Aorta (tissue), 5 donors: ENCODE data around the gene ACBD6. TPM values are rescaled to one million over a fixed set of nuclear protein-coding genes. Genes with fewer than 3 reads are reported as not detected.
"Not testable (repeated sequence)": the region's sequence is repeated elsewhere in the genome, so short reads cannot be mapped to it uniquely, and the experiment has no call there.

Experiments
- ATAC-seq: fragments of 200-7000 bp; cut with Tn5 transposase; one replicate; pipeline ENCODE4 v1.9.1; 2022; ENCODE audit warnings: moderate library complexity; ENCODE audit not compliant: low FRiP score
- DNase-seq, 2 donors: peaks; one replicate each; pipeline ENCODE4 v3.0.0-alpha.2; 2020
- H3K27ac ChIP-seq, 2 donors: one replicate each; pipeline ENCODE4 v1.5.1; 2013; ENCODE audit warnings: low read length in 2 of 2, mild to moderate bottlenecking in 2 of 2, moderate library complexity in 2 of 2, control low read depth in 1 of 2, inconsistent platforms in 1 of 2, low read depth in 1 of 2
- H3K27me3 ChIP-seq, 2 donors: one replicate each; pipeline ENCODE4 v1.6.1; 2013; ENCODE audit warnings: control low read depth in 1 of 2, low read length in 1 of 2, mild to moderate bottlenecking in 1 of 2, moderate library complexity in 1 of 2; ENCODE audit not compliant: insufficient read depth in 2 of 2, control insufficient read depth in 1 of 2
- H3K36me3 ChIP-seq, 2 donors: one replicate each; pipeline ENCODE4 v1.6.1; 2013; ENCODE audit warnings: control low read depth in 1 of 2, low read length in 1 of 2, mild to moderate bottlenecking in 1 of 2; ENCODE audit not compliant: insufficient read depth in 2 of 2, control insufficient read depth in 1 of 2
- H3K4me1 ChIP-seq, 2 donors: one replicate each; pipeline ENCODE4 v1.6.1; 2013; ENCODE audit warnings: low read length in 2 of 2, control low read depth in 1 of 2, mild to moderate bottlenecking in 1 of 2, moderate library complexity in 1 of 2; ENCODE audit not compliant: insufficient read depth in 2 of 2, control insufficient read depth in 1 of 2
- H3K4me3 ChIP-seq, 2 donors: one replicate each; pipeline ENCODE4 v1.5.1; 2013; ENCODE audit warnings: low read length in 2 of 2, control low read depth in 1 of 2, mild to moderate bottlenecking in 1 of 2
- H3K9me3 ChIP-seq: one replicate; pipeline ENCODE4 v1.6.1; 2013; ENCODE audit warnings: mild to moderate bottlenecking, low read length; ENCODE audit not compliant: control insufficient read depth
- WGBS, 2 donors: extraction: QIAGEN DNeasy Blood & Tissue Kit; methylation state at CpG; one replicate each; pipeline ENCODE4 v1.1.7; 2013; 5-methylcytosine and 5-hydroxymethylcytosine counted together
- intact Hi-C, 2 donors: fragments of 100-400 bp; cut with DNase I; formaldehyde crosslinking; loops; one replicate each; pipeline versions ENCODE4 v1.14.2 to v1.15.0; 2022
- long read RNA-seq, 2 donors: library from polyadenylated mRNA; unstranded; transcript quantifications; one replicate each; pipeline ENCODE4 v2.0.0, GENCODE V29; 2020 to 2021
- polyA plus RNA-seq, 2 donors: library from polyadenylated mRNA; stranded (reverse); fragments of 200-250 nt; gene quantifications; one replicate each; pipeline ENCODE4 v1.2.3, GENCODE V29; 2013
- total RNA-seq, 2 donors: library from RNA; stranded (reverse); fragmentation: NEBNext Ultra II Directional; extraction: Animal tissue kit (Norgen Biotek cat#: 25700); gene quantifications; one replicate each; pipeline ENCODE4 v1.2.1, GENCODE V29; 2021
- donor health status: healthy with polysubstance abuse.
- donor health status: Bipolar disorder and iron deficiency.
- donor health status: DM: no; HTN: no; CAD: no.
- donor health status: DM: no; HTN: no; CAD: no.
- donor health status: DM: yes; HTN: yes; CAD: no.

Gene ACBD6, protein sequence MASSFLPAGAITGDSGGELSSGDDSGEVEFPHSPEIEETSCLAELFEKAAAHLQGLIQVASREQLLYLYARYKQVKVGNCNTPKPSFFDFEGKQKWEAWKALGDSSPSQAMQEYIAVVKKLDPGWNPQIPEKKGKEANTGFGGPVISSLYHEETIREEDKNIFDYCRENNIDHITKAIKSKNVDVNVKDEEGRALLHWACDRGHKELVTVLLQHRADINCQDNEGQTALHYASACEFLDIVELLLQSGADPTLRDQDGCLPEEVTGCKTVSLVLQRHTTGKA
- total RNA-seq = 10 to 100 TPM; 27.7 to 32.1 TPM
- 10 to 100 TPM; 29.4 to 53.1 TPM for polyA plus RNA-seq
- long read RNA-seq, donor 1, transcript ACBD6-201 (8 exons, 1,670 nt) = major isoform, 66 of 87 reads
- long read RNA-seq, donor 1, partial matches to known transcripts = 5 of 87 reads
- long read RNA-seq, donor 1, other reads (novel, unspliced or antisense) = 16 of 87 reads
- long read RNA-seq, donor 2, transcript ACBD6-201 (8 exons, 1,670 nt) = major isoform, 12 of 20 reads
- long read RNA-seq, donor 2, partial matches to known transcripts = 1 of 20 reads
- long read RNA-seq, donor 2, other reads (novel, unspliced or antisense) = 7 of 20 reads

DNA sequence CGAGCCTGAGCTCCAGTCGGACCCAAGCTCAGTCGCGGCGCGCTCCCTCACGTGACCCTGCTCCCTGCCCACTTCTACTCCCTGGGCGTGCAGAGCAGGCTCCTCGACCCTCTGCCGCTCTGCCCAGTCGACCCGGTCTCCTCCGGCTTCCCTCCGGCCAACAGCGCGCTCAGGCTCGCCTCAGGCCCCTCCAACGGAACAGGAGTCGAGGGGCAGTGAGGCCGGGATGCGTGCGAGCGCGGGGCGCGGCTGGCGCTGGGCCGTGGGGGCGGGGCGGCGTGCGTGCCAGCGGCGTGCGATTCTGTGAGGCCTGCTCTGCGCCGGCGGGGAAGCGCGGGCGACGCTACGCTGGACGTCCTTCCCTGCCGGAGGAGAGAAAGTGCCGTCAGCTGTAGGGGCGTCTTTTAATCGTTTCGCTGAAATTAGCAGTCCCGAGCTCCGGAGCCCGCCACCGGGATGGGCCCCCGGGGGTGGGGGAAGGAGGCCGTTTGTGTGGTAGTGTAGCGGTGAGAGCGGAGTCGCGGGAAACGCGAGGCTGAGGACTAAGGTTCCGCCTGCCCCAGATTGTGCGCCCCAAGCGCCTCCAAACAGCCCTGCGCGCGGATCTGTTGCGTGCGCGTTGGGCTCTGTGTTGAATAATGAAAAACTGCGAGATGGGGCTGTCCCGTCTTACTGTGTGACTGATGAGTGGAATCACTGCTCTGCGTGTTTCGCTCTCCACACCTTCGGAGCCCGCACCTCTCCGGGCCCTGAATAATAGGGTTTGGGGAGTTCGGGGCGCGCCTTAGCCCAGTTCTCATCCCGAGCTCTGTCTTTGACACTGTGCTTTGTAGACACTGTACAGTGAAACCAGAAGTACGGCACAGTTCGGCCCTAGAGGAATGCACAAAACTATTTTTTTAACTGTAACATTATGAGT, at the start of gene ACBD6:
ACBD6 (minus strand) TSS at position 217 of the 919 bp plus-strand sequence. CDS start 311 bp downstream, outside the sequence.
- no peaks in the 10 kb centered on the region for H3K27me3 ChIP-seq
- H3K9me3 ChIP-seq = no peaks in the 10 kb centered on the region
- no peaks in the 10 kb centered on the region for H3K4me1 ChIP-seq
- peak within 1 kb of the TSS; percentile 52 to 56 for H3K4me3 ChIP-seq
- peak; percentile 98 for ATAC-seq
- DNase-seq = peak; percentile 90 to 93
- H3K27ac ChIP-seq = peak within 1 kb of the TSS in 1 of 2 donors; percentile 59
- intact Hi-C loops = no loop called here
- WGBS, 2 donors = 0% methylated on average over 83 of the region's 83 CpGs
- H3K36me3 ChIP-seq = no peaks in the 10 kb centered on the region

DNA sequence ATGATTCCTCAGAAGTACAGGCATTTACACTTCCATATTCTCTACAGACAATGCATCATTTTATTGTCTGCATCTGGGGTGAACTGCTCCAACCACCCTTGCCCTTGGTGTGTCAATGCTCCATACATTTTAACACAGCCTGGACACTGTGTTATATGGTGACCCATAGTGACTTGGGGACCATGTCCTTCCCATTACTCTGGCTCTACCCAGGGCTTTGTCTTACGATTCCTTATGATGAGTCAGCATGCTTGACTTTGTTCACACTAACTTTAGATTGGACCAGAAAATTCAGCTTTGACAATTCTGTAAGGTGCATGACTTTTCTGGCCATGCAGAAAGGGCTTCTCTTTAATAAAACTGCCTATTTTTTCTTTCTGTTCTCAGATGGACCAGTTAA, 49.6 kb upstream of the ACBD6 start:
- Histone ChIP-seq H3K4me1 (peaks cover 0 to 2% of the 10 kb centered on the region in 2 donors), H3K36me3 (no peaks in the 10 kb centered on the region), H3K27ac (no peak overlapping the region), H3K9me3 (no peaks in the 10 kb centered on the region), H3K4me3 (no peak overlapping the region), H3K27me3 (no peaks in the 10 kb centered on the region)
- DNase-seq (no peak), ATAC-seq (no peak)
- intact Hi-C loops = no loop called here
- 73 to 75% methylated on average over 1 of the region's 1 CpG for WGBS, 2 donors

DNA sequence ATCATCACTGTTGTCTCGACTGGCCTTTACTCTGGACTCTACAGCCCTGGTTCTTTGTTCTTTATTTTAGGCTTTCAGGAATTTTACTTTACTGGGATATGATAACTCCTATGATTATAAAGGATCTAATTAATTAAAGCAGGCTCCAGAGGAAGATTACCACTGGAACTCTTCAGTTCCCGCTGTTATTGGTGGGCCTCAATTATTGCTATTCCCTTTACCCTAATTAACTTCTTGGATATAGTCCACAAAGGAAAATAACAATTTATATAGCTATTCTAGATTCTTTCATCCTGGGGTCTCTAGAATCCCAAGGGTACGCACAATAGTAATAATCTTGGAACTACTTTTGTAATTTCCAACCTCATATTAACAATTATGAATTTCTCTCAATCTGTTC, 47.9 kb upstream of the ACBD6 start:
- no peaks in the 10 kb centered on the region for H3K36me3 ChIP-seq
- no peaks in the 10 kb centered on the region for H3K9me3 ChIP-seq
- ATAC-seq = no peak
- whole genome bisulfite sequencing, 2 donors = 81 to 97% methylated on average over 3 of the region's 3 CpGs
- intact Hi-C loops = no loop called here
- DNase-seq = no peak
- no peak overlapping the region for H3K27ac ChIP-seq
- no peaks in the 10 kb centered on the region for H3K27me3 ChIP-seq
- H3K4me3 ChIP-seq = no peak overlapping the region
- peaks cover 0 to 2% of the 10 kb centered on the region in 2 donors for H3K4me1 ChIP-seq

DNA sequence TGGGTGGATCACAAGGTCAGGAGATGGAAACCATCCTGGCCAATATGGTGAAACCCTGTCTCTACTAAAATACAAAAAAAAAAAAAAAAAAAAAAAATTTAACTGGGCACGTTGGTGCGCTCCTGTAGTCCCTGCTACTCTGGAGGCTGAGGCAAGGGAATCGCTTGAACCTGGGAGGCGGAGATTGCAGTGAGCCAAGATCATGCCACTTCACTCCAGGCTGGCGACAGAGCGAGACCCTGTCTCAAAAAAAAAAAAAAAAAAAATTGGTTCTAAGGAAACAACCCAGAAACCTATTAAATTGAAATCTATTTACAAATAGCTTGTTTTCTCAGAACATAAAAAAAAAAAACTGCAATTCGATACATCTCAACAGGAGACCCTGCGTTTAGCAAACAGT, 47.4 kb upstream of the ACBD6 start:
- H3K27ac ChIP-seq, H3K9me3 ChIP-seq, intact Hi-C loops, H3K4me1 ChIP-seq, H3K4me3 ChIP-seq, H3K36me3 ChIP-seq, ATAC-seq, DNase-seq, H3K27me3 ChIP-seq: not testable (repeated sequence)
- 87 to 97% methylated on average over 8 of the region's 8 CpGs for WGBS, 2 donors

DNA sequence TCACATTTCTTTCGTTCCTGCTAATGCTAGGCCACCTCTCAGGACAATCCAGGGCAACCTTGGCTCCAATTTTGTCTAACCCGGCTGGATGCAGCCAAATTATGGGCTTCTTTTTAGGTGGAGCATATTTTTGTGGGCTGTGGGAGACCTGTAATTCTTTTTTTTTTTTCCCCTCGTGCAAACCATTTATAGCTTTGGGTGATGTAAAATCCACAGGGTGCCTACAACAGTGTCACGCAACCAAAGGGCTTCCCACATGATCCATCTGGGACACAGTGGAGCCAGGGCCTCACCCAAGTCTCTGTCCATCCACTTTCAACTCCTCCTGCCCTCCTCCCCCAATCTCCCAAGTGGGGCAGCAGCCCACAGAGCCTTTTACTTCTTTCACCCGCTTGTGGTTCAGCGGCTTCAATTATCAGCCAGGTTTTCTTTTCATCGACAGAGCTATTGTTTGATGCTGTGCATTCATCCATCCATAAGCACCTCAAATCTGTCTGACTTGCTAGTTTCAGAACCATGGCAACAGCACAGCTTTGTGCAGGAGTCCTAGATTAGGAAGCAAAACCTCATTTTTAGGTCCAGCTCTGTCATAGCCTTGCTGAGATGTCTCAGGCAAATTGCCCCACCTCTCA, 46.4 kb upstream of the ACBD6 start:
- intact Hi-C loops = no loop called here
- no peaks in the 10 kb centered on the region for H3K9me3 ChIP-seq
- peaks cover 0 to 2% of the 10 kb centered on the region in 2 donors for H3K4me1 ChIP-seq
- H3K27me3 ChIP-seq = no peaks in the 10 kb centered on the region
- ATAC-seq (no peak), DNase-seq (no peak)
- no peak overlapping the region for H3K4me3 ChIP-seq
- no peaks in the 10 kb centered on the region for H3K36me3 ChIP-seq
- WGBS, 2 donors = 81 to 92% methylated on average over 7 of the region's 7 CpGs
- no peak overlapping the region for H3K27ac ChIP-seq

DNA sequence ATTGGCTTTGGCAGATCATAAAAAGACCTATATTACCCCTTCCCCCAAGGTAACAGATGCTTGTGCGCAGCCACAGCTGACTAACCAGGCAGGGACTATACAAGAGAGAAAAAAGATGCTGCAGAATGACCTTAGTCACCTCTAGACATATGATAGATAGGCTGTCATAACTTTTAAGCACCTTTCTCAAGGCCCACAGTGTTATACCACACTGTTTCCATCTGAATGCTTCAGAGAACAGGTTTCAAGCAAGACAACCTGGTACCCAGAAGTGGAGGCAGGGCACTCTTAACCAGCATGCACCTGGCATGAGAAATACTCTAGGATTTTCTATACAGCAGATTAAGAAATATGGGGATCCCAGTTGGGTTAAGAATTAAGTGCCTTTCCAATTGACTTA, 43.6 kb upstream of the ACBD6 start:
- intact Hi-C loops = no loop called here
- 98 to 100% methylated on average over 1 of the region's 1 CpG for WGBS, 2 donors
- no peaks in the 10 kb centered on the region for H3K27me3 ChIP-seq

DNA sequence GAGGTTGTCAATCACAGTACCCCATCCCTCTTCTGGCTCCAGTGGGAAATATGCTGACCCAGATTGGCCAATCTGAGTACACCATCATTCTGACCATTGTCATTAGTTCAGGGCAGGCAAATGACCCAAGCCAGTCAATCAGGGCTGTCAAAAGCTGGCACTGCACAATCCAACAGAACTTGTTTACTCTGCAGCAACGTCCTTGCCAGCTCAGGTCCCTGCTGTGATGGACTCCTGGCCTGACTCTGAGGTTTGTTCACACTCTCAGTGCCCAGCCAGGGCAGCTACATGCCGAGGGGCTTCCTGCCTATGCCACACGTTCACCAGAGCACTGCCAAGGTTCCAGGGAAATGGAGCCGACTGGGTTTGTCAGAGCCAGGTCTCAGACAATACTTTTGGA, 41.7 kb upstream of the ACBD6 start:
- peaks cover 0 to 14% of the 10 kb centered on the region in 2 donors for H3K4me1 ChIP-seq
- H3K27ac ChIP-seq = peak overlapping the region in 1 of 2 donors; percentile 60
- ATAC-seq (no peak), DNase-seq (no peak)
- no peaks in the 10 kb centered on the region for H3K27me3 ChIP-seq
- H3K4me3 ChIP-seq = no peak overlapping the region
- no peaks in the 10 kb centered on the region for H3K9me3 ChIP-seq
- H3K36me3 ChIP-seq = no peaks in the 10 kb centered on the region
- intact Hi-C loops = loop anchor here in 1 of 2 donors (5.0 kb wide), 2 partner anchors 43 to 88 kb away; partner anchors contain the start of gene XPR1
- WGBS, 2 donors = 53 to 61% methylated on average over 4 of the region's 4 CpGs

More for the DNA sequence above, 43.6 kb upstream of the ACBD6 start:
- Histone ChIP-seq H3K4me3 (no peak overlapping the region), H3K4me1 (peaks cover 0 to 9% of the 10 kb centered on the region in 2 donors), H3K27ac (no peak overlapping the region), H3K36me3 (no peaks in the 10 kb centered on the region), H3K9me3 (no peaks in the 10 kb centered on the region)
- ATAC-seq (no peak), DNase-seq (no peak)

DNA sequence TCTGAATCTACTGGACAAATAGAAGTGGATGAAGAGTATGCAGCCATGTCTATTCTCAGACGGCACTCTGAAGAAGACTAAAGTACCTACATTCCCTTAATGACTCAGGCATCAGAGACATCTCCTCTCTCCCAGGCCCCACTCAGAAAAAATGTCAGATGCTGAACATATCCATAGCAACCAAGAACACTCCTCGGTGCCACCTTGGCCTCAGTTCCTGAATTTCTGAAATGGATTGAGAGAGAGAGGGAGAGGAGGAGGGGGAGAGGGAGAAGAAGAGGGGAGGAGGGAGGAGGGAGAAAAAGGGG, 40.4 kb upstream of the ACBD6 start:
- no peaks in the 10 kb centered on the region for H3K9me3 ChIP-seq
- no peak overlapping the region for H3K4me3 ChIP-seq
- ATAC-seq (peak; percentile 47), DNase-seq (no peak)
- H3K27ac ChIP-seq = peak overlapping the region; percentile 87 to 98
- WGBS, 2 donors = 3 to 11% methylated on average over 2 of the region's 2 CpGs
- H3K36me3 ChIP-seq = no peaks in the 10 kb centered on the region
- H3K27me3 ChIP-seq = no peaks in the 10 kb centered on the region
- intact Hi-C loops = loop anchor here in 1 of 2 donors (5.0 kb wide), 2 partner anchors 45 to 90 kb away; partner anchors contain the start of gene XPR1
- peaks cover 0 to 14% of the 10 kb centered on the region in 2 donors for H3K4me1 ChIP-seq
